Measurements from ENCODE around the gene PCDHGA1.
A peak's percentile ranks its signal among the peaks of the same experiment; 100 is the strongest.
"Not testable (repeated sequence)": the region's sequence is repeated elsewhere in the genome, so short reads cannot be mapped to it uniquely, and the experiment has no call there.

PCDHGA1 gene

DNA sequence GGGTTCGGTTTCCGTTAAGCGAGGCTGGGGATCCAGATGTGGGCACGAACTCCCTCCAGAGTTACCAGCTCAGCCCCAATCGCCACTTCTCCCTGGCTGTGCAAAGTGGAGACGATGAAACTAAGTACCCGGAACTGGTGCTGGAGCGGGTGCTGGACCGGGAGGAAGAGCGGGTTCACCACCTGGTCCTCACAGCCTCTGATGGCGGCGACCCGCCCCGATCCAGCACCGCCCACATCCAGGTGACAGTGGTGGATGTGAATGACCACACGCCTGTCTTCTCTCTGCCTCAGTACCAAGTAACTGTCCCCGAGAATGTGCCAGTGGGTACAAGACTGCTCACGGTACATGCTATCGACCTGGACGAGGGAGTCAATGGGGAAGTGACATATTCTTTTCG is 53.0 kb downstream of the PCDHGA1 start:
- DNase-seq, result no peak

DNA sequence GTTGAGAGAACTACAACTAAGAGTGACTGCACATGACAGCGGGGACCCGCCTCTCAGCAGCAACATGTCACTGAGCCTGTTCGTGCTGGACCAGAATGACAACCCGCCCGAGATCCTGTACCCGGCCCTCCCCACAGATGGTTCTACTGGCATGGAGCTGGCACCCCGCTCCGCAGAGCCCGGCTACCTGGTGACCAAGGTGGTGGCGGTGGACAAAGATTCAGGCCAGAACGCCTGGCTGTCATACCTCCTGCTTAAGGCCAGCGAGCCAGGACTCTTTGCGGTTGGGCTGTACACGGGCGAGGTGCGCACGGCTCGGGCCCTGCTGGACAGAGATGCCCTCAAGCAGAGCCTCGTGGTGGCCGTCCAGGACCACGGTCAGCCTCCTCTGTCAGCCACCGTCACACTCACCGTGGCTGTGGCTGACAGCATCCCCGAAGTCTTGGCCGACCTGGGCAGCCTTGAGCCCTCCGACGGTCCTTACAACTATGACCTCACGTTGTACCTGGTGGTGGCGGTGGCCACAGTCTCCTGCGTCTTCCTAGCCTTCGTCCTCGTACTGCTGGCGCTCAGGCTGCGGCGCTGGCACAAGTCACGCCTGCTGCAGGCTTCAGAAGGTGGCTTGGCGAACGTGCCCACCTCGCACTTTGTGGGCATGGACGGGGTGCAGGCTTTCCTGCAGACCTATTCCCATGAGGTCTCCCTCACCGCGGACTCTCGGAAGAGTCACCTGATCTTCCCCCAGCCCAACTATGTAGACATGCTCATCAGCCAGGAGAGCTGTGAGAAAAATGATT is 54.4 kb downstream of the PCDHGA1 start:
- no peak for DNase-seq

DNA sequence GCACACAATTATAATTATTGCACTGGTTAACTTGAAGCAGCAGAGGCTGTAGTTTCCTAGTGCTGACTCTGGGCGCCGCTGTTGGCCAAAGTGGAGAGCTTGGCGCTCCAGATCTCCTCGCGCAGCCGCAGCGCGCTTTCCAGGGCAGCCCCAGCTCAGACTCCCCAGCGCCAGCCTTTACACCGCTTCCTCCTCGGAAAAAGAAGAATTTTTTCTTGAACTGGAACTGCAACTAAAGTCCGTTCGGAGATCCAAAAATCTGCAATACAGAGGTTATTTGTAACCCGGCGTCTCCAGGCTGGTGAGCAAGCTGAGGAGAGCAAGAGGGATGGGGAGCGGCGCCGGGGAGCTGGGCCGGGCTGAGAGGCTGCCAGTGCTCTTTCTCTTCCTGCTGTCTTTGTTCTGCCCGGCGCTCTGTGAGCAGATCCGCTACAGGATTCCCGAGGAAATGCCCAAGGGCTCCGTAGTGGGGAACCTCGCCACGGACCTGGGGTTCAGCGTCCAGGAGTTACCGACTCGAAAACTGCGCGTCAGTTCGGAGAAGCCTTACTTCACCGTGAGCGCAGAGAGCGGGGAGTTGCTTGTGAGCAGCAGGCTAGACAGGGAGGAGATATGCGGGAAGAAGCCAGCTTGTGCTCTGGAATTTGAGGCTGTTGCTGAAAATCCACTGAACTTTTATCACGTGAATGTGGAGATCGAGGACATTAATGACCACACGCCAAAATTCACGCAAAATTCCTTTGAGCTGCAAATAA is 57.4 kb downstream of the PCDHGA1 start, which contains the start of gene PCDHGB4:
TSS of gene PCDHGB4 (plus strand) at position 142 of the 755 bp plus-strand sequence. CDS start at position 329, 187 bp downstream.
- peak; percentile 29 for DNase-seq

DNA sequence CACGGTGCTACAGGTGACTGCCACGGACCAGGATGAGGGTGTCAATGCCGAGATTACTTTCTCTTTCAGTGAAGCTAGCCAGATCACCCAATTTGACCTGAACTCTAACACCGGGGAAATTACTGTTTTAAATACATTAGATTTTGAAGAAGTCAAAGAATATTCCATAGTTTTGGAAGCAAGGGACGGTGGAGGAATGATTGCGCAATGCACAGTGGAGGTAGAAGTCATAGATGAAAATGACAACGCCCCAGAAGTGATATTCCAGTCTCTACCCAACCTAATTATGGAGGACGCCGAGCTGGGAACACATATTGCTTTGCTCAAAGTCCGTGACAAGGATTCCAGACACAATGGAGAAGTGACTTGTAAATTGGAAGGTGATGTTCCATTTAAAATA is 58.3 kb downstream of the PCDHGA1 start:
- no peak for DNase-seq

DNA sequence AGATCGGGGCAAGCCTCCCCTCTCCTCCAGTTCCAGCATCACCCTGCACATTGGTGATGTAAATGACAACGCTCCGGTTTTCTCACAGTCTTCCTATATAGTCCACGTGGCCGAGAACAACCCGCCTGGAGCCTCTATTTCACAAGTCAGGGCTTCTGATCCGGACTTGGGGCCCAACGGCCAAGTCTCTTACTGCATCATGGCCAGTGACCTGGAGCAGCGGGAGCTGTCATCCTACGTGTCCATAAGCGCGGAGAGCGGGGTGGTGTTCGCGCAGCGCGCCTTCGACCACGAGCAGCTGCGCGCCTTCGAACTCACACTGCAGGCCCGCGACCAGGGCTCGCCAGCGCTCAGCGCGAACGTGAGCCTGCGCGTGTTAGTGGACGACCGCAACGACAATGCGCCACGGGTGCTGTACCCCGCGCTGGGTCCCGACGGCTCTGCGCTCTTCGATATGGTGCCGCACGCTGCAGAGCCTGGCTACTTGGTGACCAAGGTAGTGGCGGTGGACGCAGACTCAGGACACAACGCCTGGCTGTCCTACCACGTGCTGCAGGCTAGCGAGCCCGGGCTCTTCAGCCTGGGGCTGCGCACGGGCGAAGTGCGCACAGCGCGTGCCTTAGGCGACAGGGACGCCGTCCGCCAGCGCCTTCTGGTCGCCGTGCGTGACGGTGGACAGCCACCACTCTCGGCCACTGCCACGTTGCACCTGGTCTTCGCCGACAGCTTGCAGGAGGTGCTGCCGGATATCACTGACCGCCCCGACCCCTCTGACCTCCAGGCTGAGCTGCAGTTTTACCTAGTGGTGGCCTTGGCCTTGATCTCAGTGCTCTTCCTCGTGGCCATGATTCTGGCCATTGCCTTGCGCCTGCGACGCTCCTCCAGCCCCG is 59.1 kb downstream of the PCDHGA1 start:
- DNase-seq, result no peak

DNA sequence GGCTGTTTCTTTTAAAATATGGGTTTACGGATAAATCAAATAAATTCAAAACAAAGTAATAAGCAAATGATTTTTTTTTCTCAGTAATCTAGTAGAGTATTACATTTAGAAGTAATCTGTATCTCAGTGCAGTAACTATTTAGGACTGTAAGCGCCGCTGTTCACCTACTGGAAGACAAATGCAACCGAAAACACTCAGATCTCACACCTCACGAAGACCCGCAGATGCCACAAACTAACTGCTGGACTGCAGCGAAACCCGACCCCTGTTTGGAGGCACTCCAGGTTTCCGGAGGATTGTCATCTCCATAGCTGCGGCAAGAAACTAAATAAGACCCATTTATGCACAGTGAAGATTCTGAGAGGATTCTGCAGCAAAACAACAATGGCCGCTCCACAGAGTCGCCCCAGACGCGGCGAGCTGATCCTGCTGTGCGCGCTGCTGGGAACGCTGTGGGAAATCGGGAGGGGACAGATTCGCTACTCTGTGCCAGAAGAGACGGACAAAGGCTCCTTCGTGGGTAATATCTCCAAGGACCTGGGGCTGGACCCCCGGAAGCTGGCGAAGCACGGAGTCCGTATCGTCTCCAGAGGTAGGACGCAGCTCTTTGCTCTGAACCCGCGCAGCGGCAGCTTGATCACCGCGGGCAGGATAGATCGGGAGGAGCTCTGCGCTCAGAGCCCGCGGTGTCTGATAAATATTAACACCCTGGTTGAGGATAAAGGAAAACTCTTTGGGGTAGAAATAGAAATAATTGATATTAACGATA is 62.3 kb downstream of the PCDHGA1 start, which contains the start of gene PCDHGA8:
TSS of gene PCDHGA8 (plus strand) at position 205 of the 770 bp plus-strand sequence. CDS start at position 386, 181 bp downstream.
- no peak for DNase-seq

DNA sequence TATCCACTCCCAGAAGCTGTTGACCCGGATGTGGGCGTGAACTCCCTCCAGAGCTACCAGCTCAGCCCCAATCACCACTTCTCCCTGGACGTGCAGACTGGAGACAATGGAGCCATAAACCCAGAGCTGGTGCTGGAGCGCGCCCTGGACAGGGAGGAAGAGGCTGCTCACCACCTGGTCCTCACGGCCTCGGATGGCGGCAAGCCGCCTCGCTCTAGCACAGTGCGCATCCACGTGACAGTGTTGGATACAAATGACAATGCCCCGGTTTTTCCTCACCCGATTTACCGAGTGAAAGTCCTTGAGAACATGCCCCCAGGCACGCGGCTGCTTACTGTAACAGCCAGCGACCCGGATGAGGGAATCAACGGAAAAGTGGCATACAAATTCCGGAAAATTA is 63.0 kb downstream of the PCDHGA1 start:
- no peak for DNase-seq

DNA sequence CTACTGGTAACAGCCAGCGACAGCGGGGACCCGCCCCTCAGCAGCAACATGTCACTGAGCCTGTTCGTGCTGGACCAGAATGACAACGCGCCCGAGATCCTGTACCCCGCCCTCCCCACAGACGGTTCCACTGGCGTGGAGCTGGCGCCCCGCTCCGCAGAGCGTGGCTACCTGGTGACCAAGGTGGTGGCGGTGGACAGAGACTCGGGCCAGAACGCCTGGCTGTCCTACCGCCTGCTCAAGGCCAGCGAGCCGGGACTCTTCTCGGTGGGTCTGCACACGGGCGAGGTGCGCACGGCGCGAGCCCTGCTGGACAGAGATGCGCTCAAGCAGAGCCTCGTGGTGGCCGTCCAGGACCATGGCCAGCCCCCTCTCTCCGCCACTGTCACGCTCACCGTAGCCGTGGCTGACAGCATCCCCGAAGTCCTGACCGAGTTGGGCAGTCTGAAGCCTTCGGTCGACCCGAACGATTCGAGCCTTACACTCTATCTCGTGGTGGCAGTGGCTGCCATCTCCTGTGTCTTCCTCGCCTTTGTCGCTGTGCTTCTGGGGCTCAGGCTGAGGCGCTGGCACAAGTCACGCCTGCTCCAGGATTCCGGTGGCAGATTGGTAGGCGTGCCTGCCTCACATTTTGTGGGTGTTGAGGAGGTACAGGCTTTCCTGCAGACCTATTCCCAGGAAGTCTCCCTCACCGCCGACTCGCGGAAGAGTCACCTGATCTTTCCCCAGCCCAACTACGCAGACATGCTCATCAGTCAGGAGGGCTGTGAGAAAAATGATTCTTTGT is 64.3 kb downstream of the PCDHGA1 start:
- DNase-seq, result not testable (repeated sequence)

DNA sequence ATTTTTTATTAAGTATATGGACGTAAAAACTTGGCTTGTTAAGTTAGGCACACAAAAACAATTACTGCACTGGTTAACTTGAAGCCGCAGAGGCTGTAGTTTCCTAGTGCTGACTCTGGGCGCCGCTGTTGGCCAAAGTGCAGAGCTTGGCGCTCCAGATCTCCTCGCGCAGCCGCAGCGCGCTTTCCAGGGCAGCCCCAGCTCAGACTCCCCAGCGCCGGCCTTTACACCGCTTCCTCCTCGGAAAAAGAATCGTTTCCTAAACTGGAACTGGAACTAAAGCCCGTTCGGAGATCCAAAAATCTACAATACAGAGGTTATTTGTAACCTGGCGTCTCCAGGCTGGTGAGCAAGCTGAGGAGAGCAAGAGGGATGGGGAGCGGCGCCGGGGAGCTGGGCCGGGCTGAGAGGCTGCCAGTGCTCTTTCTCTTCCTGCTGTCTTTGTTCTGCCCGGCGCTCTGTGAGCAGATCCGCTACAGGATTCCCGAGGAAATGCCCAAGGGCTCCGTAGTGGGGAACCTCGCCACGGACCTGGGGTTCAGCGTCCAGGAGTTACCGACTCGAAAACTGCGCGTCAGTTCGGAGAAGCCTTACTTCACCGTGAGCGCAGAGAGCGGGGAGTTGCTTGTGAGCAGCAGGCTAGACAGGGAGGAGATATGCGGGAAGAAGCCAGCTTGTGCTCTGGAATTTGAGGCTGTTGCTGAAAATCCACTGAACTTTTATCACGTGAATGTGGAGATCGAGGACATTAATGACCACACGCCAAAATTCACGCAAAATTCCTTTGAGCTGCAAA is 67.6 kb downstream of the PCDHGA1 start, which contains the start of gene PCDHGB5:
TSS of gene PCDHGB5 (plus strand) at position 192 of the 796 bp plus-strand sequence. CDS start at position 373, 181 bp downstream.
- peak; percentile 51 for DNase-seq

DNA sequence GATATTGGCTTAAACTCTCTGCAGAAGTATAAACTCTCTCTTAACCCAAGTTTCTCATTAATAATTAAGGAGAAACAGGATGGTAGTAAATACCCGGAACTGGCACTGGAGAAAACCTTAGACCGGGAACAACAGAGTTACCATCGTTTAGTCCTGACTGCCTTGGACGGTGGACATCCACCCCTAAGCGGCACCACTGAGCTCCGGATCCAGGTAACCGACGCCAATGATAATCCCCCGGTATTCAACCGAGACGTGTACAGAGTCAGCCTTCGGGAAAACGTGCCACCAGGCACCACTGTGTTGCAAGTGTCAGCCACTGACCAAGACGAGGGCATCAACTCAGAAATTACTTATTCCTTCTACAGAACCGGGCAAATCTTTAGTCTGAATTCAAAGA is 68.3 kb downstream of the PCDHGA1 start:
- no peak for DNase-seq

DNA sequence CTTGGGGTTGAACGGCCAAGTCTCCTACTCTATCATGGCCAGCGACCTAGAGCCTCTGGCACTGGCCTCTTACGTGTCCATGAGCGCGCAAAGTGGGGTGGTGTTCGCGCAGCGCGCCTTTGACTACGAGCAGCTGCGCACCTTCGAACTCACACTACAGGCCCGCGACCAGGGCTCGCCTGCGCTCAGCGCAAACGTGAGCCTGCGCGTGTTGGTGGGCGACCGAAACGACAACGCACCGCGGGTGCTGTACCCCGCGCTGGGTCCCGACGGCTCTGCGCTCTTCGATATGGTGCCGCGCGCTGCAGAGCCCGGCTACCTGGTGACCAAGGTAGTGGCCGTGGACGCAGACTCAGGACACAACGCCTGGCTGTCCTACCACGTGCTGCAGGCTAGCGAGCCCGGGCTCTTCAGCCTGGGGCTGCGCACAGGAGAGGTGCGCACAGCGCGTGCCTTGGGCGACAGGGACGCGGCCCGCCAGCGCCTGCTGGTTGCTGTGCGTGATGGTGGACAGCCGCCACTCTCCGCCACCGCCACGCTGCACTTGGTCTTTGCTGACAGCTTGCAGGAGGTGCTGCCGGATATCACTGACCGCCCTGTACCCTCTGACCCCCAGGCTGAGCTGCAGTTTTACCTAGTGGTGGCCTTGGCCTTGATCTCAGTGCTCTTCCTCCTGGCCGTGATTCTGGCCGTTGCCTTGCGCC is 69.4 kb downstream of the PCDHGA1 start:
- no peak for DNase-seq

DNA sequence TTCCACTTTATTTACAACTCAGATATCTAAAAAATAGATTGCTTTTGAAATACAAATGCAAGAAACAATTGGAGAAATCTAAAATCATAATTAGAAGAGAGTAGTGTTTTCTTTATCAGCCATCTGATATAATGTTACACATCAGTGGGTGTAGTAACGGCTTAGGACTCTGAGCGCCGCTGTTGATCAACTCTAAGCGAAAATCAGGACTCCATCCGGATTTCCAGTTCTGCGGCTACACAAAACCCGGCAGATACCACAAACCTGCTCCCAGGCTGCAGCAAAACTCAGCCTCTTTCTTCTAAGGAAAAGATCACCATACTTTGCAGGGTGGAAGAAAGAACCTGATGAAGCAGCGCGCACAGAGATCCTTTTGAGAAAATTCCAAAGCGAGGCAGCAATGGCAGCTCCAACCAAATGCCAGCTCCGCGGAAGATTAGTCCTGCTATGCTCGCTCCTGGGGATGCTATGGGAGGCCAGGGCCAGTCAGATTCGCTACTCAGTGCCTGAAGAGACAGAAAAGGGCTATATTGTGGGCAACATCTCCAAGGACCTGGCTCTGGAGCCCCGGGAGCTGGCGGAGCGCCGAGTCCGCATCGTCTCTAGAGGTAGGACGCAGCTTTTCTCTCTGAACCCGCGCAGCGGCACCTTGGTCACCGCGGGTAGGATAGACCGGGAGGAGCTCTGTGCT is 72.4 kb downstream of the PCDHGA1 start, which contains the start of gene PCDHGA9:
TSS of gene PCDHGA9 (plus strand) at position 226 of the 691 bp plus-strand sequence. CDS start at position 401, 175 bp downstream.
- peak; percentile 26 for DNase-seq

DNA sequence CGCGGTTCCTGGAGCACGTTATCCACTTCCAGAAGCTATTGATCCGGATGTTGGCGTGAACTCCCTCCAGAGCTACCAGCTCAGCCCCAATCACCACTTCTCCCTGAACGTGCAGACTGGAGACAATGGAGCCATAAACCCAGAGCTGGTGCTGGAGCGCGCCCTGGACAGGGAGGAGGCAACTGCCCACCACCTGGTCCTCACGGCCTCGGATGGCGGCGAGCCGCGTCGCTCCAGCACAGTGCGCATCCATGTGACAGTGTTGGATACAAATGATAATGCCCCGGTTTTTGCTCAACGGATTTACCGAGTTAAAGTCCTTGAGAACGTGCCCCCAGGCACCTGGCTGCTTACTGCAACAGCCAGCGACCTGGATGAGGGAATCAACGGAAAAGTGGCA is 73.1 kb downstream of the PCDHGA1 start:
- DNase-seq, result no peak

DNA sequence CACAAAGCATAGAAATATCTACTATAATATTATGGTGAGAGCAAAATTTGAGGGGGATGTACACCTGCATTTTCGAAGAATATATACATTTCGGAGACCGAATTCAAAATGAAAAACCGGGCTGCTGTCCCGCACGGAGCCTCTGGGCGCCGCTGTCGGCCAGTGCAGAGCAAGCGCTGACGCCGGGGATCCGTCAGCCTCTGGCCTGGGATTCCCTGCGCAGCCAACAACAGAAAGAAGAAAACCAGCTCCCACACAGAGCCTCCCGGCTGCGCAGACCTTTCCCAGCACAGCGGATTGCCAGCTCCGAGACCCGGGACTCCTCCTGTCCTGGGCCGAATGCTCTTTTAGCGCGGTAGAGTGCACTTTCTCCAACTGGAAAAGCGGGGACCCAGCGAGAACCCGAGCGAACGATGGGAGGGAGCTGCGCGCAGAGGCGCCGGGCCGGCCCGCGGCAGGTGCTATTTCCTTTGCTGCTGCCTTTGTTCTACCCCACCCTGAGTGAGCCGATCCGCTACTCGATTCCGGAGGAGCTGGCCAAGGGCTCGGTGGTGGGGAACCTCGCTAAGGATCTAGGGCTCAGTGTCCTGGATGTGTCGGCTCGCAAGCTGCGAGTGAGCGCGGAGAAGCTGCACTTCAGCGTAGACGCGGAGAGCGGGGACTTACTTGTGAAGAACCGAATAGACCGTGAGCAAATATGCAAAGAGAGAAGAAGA is 77.6 kb downstream of the PCDHGA1 start, which contains the start of gene PCDHGB6:
TSS of gene PCDHGB6 (plus strand) at position 232 of the 716 bp plus-strand sequence. CDS start at position 414, 182 bp downstream.
- peak; percentile 57 for DNase-seq

DNA sequence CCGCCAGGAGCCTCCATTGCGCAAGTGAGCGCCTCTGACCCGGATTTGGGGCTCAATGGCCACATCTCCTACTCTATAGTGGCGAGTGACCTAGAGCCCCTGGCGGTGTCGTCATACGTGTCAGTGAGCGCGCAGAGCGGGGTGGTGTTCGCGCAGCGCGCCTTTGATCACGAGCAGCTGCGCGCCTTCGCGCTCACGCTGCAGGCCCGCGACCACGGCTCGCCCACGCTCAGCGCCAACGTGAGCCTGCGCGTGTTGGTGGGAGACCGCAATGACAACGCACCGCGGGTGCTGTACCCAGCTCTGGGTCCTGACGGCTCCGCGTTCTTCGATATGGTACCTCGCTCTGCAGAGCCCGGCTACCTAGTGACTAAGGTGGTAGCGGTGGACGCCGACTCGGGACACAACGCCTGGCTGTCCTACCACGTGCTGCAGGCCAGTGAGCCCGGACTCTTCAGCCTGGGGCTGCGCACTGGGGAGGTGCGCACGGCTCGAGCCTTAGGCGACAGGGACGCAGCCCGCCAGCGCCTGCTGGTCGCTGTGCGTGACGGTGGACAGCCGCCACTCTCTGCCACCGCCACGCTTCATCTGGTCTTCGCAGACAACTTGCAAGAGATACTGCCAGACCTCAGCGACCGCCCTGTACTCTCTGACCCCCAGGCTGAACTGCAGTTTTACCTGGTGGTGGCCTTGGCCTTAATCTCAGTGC is 79.4 kb downstream of the PCDHGA1 start:
- DNase-seq, result no peak

DNA sequence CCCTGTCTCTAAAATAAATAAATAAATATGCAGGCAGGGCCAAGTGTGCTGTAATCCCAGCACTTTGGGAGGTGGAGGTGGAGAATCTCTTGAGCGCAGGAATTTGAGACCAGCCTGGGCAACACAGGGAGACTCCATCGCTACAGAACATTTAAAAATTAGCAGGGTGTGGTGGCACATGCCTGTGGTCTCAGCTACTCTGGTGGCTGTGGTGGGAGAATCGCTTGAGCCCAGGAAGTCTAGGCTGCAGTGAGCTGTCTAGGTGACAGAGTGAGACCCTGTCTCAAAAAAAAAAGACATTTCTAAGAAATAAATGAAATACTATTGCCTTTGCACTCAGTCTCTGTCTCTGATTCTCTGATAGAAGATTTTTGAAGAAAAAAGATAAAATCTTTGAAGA is 81.3 kb downstream of the PCDHGA1 start:
- no peak for DNase-seq

DNA sequence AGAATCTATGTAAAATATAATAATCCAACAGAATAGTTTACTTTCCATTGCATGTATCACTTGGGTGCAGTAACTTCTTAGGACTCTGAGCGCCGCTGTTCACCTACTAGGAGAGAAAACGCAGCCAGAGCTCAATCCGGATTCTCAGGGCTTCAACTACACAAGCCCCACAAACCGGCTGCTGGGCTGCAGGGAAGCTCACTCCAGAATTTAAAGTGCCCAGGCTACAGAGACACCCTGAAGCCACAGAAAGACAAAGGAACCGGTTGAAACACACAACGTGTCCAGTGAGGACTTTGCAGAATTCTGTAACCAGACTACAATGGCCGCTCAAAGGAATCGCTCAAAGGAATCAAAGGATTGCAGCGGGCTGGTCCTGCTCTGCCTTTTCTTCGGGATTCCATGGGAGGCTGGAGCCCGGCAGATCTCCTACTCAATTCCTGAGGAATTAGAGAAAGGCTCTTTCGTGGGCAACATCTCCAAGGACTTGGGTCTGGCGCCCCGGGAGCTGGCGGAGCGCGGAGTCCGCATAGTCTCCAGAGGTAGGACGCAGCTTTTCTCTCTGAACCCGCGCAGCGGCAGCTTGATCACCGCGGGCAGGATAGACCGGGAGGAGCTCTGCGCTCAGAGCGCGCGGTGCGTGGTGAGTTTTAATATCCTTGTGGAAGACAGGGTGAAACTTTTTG is 82.7 kb downstream of the PCDHGA1 start, which contains the start of gene PCDHGA10:
TSS of gene PCDHGA10 (plus strand) at position 134 of the 686 bp plus-strand sequence. CDS start at position 323, 189 bp downstream.
- DNase-seq, result peak; percentile 69

Measured in suppressor macrophage treated with lipopolysaccharide for 4 hours (primary cell).